Liver (tissue), 3 donors: Measurements from ENCODE around the gene C10orf67.

Experiments used
- ATF3 ChIP-seq: IDR thresholded peaks from 2 replicates; pipeline ENCODE4 v1.6.1; 2016; ENCODE audit warnings: antibody characterized with exemption
- CTCF ChIP-seq: fragments of 150-350 bp; IDR thresholded peaks from 2 replicates; pipeline ENCODE4 v1.5.1; 2017; ENCODE audit warnings: improper control_type of control experiment, low read depth, low read length; ENCODE audit not compliant: missing input control
- EGR1 ChIP-seq, 2 donors: IDR thresholded peaks; 2 replicates each; pipeline ENCODE4 v1.6.1; 2016 to 2018; ENCODE audit warnings: antibody characterized with exemption in 2 of 2, low read depth in 2 of 2
- FOXA2 ChIP-seq: IDR thresholded peaks from 2 replicates; pipeline ENCODE4 v1.6.1; 2016; ENCODE audit warnings: antibody characterized with exemption
- GABPA ChIP-seq, 2 donors: IDR thresholded peaks in 1 of 2; conservative IDR thresholded peaks in 1 of 2; 2 replicates each; pipeline ENCODE4 v1.6.1; 2016; ENCODE audit warnings: antibody characterized with exemption in 2 of 2, mild to moderate bottlenecking in 1 of 2, moderate library complexity in 1 of 2
- HNF4G ChIP-seq: IDR thresholded peaks from 2 replicates; pipeline ENCODE4 v1.6.1; 2016; ENCODE audit warnings: antibody characterized with exemption
- JUND ChIP-seq, 2 donors: IDR thresholded peaks; 2 replicates each; pipeline ENCODE4 v1.6.1; 2016; ENCODE audit warnings: antibody characterized with exemption in 2 of 2
- MAX ChIP-seq: IDR thresholded peaks from 2 replicates; pipeline ENCODE4 v1.6.1; 2016; ENCODE audit warnings: antibody characterized with exemption
- RAD21 ChIP-seq, 2 donors: IDR thresholded peaks; 2 replicates each; pipeline ENCODE4 v1.6.1; 2016; ENCODE audit warnings: antibody characterized with exemption in 2 of 2, mild to moderate bottlenecking in 2 of 2
- RXRA ChIP-seq, 2 donors: IDR thresholded peaks; 2 replicates each; pipeline ENCODE4 v1.6.1; 2017 to 2018; ENCODE audit warnings: antibody characterized with exemption in 2 of 2, mild to moderate bottlenecking in 1 of 2
- SP1 ChIP-seq: IDR thresholded peaks from 2 replicates; pipeline ENCODE4 v1.6.1; 2018; ENCODE audit warnings: antibody characterized with exemption, mild to moderate bottlenecking
- TAF1 ChIP-seq: conservative IDR thresholded peaks from 2 replicates; pipeline ENCODE4 v1.6.1; 2016; ENCODE audit warnings: antibody characterized with exemption, mild to moderate bottlenecking
- YY1 ChIP-seq: IDR thresholded peaks from 2 replicates; pipeline ENCODE4 v1.6.1; 2016; ENCODE audit warnings: antibody characterized with exemption, mild to moderate bottlenecking
- ZBTB33 ChIP-seq: IDR thresholded peaks from 2 replicates; pipeline ENCODE4 v1.6.1; 2016; ENCODE audit warnings: antibody characterized with exemption
- donor health status: healthy.
- donor health status: healthy.

GRCh38 chr10:23362069-23362830 is 17.7 kb upstream of the C10orf67 start:
- TF ChIP-seq CTCF (no peak), MAX (no peak), RXRA (IDR thresholded peaks at IDR 0.05) (no peak), GABPA (IDR thresholded peaks at IDR 0.05 in 1 of 2, conservative IDR thresholded peaks at IDR 0.05 in 1 of 2) (no peak), HNF4G (no peak), TAF1 (no peak), RAD21 (IDR thresholded peaks at IDR 0.05) (no peak), JUND (IDR thresholded peaks at IDR 0.05) (no peak), ZBTB33 (no peak), ATF3 (no peak), SP1 (no peak), YY1 (no peak), FOXA2 (no peak), EGR1 (IDR thresholded peaks at IDR 0.05; ENCODE audit: low read depth in 2 of 2) (no peak)
